Fibroblast of the conjunctiva (primary cell): ENCODE data around the gene COA4.

Source experiments
- DNase-seq: peaks from one replicate; pipeline ENCODE4 v3.0.0-alpha.2; 2010; ENCODE audit warnings: low read depth

Gene COA4

GRCh38 chr11:73866095-73866579, 10.5 kb downstream of the COA4 start:
- DNase-seq = peak; percentile 70

- DNase-seq = no peak
These were observed 13.7 kb downstream of the COA4 start for GRCh38 chr11:73862986-73863385.

DNA sequence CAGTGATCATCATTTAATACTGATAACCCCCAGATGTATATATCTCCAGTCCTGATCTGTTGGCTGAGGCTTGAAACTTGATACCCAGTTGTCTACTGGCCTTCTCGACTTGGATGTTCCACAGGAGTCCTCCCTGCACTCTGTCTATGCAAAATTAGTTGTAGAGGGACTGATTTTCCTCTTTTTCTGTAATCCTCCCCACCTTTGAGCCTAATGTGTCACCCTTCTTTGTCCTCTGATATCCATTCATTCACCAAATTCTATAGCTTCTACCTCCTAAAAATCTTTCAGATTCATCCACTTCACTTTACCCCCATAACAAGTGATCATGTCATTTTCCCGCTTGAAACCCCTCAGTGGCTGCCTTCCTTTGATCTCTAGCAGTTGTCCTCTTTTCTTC, 16.4 kb downstream of the COA4 start:
- no peak for DNase-seq

DNA sequence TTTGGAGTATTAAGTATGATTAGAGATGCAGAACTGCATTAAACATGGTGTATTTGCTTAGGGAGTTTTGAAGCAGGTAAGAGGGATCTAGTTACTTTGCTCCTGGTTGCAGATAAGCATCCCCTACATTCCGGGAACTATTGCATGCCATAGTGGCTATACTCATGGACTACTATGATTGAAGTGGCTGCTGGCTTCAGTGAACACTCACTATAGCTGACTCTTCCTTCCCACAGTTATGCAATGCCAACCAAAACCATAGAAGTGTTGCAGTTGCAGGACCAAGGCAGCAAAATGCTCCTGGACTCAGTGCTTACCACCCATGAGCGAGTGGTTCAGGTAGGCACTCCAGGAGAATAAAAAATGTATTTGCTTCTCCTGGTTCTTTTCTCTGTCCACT, 17.0 kb downstream of the COA4 start:
- no peak for DNase-seq

DNA sequence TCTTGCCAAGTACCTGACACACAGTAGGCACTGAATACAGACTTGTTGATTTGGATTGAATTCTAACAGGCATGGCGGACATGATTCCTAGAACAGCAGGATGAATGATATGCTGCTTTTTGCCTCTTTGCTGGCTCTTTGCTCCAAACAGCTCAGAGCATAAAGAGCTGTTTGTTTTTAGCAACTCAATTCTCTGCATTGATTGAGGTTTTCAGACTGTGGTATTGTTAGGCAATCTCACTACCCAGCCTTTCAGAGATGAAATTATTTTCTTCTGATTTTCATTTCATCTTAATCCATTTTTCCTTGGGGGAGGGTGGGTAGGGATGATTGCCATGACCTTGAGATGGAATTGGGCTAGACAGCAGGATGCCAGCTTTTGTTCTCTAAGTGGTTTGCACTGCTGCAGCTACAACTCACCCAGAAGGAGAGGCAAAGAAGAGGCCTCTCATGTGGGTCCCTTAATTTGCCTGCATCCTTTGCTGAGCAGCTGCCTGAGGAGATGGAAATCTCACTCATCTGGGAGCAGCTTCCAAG, 20.5 kb downstream of the COA4 start:
- no peak for DNase-seq

DNA sequence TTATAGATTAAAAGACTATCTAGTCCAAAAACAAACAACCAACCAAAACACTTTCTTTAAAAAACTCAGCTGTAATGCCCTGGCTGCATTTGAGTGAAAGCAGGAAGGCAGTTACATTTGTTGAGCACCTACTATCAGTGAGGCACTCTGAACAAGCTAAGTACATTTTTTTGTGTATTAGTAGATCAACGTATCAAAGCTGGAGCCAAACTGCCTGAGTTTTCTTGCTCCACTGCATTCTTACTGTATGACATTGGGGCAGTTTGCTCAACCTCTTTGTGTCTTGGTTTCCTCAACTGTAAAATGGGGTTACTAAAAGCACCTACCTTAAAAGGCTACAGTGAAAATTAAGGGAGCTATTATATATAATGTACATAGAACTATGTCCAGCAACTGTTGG, 22.0 kb downstream of the COA4 start:
- DNase-seq = no peak

DNA sequence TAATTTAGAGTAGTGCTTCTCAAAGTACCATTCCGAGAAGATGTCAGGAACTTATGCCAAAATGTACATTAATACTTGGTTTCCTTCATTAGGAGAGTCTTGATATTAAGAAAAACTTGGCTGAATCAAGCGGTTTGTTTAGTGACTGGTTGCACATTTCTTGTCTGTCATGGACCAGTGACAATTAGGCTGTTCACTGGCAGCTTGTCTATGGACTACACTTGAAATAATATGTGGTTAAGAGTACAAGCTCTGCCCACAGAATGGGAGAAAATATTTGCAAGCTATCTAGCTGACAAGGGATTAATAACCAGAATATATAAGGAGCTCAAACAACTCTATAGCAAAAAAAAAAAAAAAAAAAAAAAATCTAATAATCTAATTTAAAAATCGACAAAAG, 24.6 kb downstream of the COA4 start:
- DNase-seq = no peak

- DNase-seq = no peak
These were observed 25.4 kb downstream of the COA4 start for GRCh38 chr11:73851046-73851764.

DNA sequence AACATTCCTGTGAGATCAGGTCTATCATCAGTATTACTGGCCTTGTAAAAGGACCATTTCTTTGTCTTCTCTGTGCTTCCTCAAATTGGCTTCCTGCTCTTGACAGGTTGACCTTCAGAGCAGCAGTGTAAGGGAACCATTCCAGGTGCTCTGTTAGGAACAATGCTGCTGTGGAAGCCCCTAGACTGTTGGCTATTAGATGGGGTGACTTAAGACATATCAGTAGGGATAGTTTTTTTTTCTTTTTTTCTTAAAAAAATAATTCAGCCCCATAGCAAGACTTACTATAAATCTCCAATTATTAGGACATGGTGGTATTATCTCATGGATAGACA, 37.6 kb downstream of the COA4 start:
- no peak for DNase-seq

DNA sequence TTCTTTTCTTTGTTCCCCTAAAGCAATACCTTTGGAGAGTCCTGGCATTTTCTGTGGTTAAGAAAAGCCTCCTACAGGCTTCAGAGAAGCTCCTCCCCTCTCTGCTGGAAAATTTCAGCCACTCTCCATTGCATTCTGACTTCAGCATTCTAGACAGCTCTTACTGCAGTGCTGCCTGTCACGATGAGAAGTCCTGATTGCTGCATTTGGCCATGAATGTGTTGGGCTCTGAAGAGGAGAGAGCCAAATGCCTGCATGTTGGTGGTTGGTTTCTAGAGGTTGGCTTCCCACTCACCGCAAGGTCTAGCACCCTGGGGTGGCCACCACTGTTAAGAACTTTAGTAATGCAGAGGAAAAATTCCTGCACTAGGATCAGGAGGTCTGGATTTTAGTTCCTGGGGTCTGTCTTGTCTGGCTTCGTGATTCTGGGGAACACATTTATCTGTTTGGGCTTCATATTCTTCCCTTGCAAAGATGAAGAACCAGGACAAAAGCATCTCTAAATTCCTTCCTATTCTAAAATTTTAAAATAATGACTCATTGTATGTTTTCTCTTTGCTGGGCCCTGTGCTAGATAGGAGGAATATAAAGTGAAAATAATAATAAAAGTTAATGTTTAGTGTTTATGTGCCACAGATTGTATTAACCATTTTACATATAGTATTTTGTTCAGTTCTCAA, 38.1 kb downstream of the COA4 start:
- no peak for DNase-seq

- DNase-seq = no peak
These were observed 43.6 kb downstream of the COA4 start for GRCh38 chr11:73833067-73833466.

GRCh38 chr11:73830261-73830660, 46.4 kb downstream of the COA4 start:
- DNase-seq = no peak
